GM21825 (cell line): ENCODE measurements around the gene YAE1.

Experiments
- ATAC-seq: cut with Tn5 transposase; IDR thresholded peaks from one replicate; pipeline ENCODE4 v1.9.1; 2021; ENCODE audit warnings: mild to moderate bottlenecking, moderate library complexity; ENCODE audit not compliant: unreplicated experiment

The YAE1 gene

GRCh38 chr7:39606941-39607340, 40.7 kb downstream of the YAE1 start:
- ATAC-seq: no peak

- ATAC-seq: no peak
Observed at GRCh38 chr7:39607865-39608264, 41.7 kb downstream of the YAE1 start.

- no peak for ATAC-seq
Observed at GRCh38 chr7:39608278-39608677, 42.1 kb downstream of the YAE1 start.

GRCh38 chr7:39609113-39609934, 43.1 kb downstream of the YAE1 start:
- ATAC-seq: no peak

- ATAC-seq: no peak
Observed at GRCh38 chr7:39609935-39610263, 43.7 kb downstream of the YAE1 start.

GRCh38 chr7:39613577-39613976, 47.4 kb downstream of the YAE1 start:
- no peak for ATAC-seq

GRCh38 chr7:39614299-39614698, 48.1 kb downstream of the YAE1 start:
- no peak for ATAC-seq

GRCh38 chr7:39615350-39615975, 49.3 kb downstream of the YAE1 start:
- no peak for ATAC-seq

- no peak for ATAC-seq
Observed at GRCh38 chr7:39616138-39616537, 49.9 kb downstream of the YAE1 start.

- ATAC-seq: no peak
Observed at GRCh38 chr7:39617005-39617404, 50.8 kb downstream of the YAE1 start.

GRCh38 chr7:39618868-39619267, 52.7 kb downstream of the YAE1 start:
- no peak for ATAC-seq

- ATAC-seq: no peak
Observed at GRCh38 chr7:39620486-39620885, 54.3 kb downstream of the YAE1 start.

GRCh38 chr7:39621261-39621660, 55.1 kb downstream of the YAE1 start:
- ATAC-seq: no peak

- no peak for ATAC-seq
Observed at GRCh38 chr7:39621784-39622411, 55.7 kb downstream of the YAE1 start.
